Upper lobe of left lung (tissue), 4 donors: ENCODE results near the gene STX8.

Experiments used
- EP300 ChIP-seq, 4 donors: sonication (generic); formaldehyde crosslinking; IDR thresholded peaks; one replicate each; pipeline ENCODE4 v1.5.1; 2017; ENCODE audit warnings: antibody characterized with exemption in 4 of 4, control low read depth in 2 of 4
- POLR2A ChIP-seq, 4 donors: fragments of 450-650 bp; IDR thresholded peaks; one replicate each; pipeline ENCODE4 v1.5.1; 2016 to 2017; ENCODE audit warnings: antibody characterized with exemption in 4 of 4, mild to moderate bottlenecking in 2 of 4
- POLR2AphosphoS5 ChIP-seq, 2 donors: sonication (generic); formaldehyde crosslinking; IDR thresholded peaks; one replicate each; pipeline ENCODE4 v1.5.1; 2017; ENCODE audit warnings: antibody characterized with exemption in 2 of 2
- TF ChIP-seq, protein P1 (sequence below), 6 experiments: fragments of 450-650 bp in 4 of 6; fragments of 200-600 bp in 2 of 6; sonication (generic) in 2 of 6; IDR thresholded peaks; one replicate each; pipeline ENCODE4 v1.5.1; 2016 to 2019; ENCODE audit warnings: antibody characterized with exemption in 6 of 6

DNA sequence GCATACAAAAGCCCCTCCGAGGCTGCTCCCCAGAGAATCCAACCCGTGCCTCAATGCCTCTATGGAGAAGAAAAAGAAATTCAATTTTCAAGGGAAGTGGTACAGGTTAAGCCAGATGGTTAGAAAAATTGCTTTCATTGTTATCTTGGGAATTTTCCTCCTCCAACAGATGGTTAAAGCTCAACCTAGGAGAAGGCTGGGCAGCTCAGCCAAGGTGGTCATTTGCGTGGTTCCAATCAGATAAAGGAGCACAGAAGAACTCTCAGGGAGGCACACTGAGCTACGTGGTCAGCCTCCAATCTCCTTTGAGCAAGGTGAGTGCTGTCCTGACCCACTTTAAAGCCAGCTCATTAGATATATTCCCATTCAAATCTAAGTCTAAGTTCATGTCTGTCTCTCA lies 106.7 kb downstream of the STX8 start:
- TF ChIP-seq, protein P1, sequence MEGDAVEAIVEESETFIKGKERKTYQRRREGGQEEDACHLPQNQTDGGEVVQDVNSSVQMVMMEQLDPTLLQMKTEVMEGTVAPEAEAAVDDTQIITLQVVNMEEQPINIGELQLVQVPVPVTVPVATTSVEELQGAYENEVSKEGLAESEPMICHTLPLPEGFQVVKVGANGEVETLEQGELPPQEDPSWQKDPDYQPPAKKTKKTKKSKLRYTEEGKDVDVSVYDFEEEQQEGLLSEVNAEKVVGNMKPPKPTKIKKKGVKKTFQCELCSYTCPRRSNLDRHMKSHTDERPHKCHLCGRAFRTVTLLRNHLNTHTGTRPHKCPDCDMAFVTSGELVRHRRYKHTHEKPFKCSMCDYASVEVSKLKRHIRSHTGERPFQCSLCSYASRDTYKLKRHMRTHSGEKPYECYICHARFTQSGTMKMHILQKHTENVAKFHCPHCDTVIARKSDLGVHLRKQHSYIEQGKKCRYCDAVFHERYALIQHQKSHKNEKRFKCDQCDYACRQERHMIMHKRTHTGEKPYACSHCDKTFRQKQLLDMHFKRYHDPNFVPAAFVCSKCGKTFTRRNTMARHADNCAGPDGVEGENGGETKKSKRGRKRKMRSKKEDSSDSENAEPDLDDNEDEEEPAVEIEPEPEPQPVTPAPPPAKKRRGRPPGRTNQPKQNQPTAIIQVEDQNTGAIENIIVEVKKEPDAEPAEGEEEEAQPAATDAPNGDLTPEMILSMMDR (IDR thresholded peaks at IDR 0.05) = no peak
- TF ChIP-seq POLR2A (IDR thresholded peaks at IDR 0.05) (no peak), EP300 (IDR thresholded peaks at IDR 0.05) (no peak), POLR2AphosphoS5 (IDR thresholded peaks at IDR 0.05) (no peak)
